ENCODE results near the gene ACTR5.

The ACTR5 gene

DNA sequence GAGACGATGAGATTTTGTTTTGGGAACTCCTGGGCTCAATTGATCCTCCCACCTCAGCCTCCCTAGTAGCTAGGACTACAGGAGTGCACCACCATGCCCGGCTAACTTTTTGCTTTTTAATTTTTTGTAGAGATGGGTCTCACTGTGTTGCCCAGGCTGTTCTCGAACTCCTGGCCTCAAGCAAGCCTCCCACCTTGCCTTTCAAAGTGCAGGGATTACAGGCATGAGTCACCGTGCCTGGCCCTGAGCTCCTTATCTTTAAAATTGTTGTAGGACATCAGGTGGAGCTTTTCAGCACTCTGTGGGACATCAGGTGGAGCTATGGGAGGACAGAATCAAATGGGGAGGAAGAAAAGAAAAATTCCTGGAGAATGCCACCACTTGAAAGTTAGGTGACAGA, 12.7 kb downstream of the ACTR5 start:
- H3K4me3 ChIP-seq (ENCODE audit: low read length), result no peak overlapping the region
- no peak for DNase-seq (ENCODE audit: low read depth, low spot score)

DNA sequence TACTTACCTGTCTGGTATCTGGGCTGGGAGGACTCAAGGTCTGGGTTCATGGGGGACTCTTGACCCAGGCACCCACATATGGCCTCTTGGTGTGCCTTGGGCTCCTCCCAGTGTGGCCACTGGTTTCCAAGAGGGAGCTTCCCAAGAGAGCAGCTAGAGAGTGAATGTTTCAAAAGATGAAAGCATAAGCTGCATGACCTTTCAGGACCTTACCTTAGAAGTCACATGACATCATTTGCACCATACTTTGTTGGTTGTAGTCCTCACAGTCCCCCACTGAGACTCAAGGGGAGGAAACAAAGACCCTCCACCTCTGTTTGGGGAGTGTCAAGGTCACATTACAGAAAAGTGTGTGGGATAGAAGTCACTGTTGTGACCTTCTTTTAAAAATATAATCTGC, 13.9 kb downstream of the ACTR5 start:
- no peak overlapping the region for H3K4me3 ChIP-seq (ENCODE audit: low read length)
- DNase-seq (ENCODE audit: low read depth, low spot score), result no peak

DNA sequence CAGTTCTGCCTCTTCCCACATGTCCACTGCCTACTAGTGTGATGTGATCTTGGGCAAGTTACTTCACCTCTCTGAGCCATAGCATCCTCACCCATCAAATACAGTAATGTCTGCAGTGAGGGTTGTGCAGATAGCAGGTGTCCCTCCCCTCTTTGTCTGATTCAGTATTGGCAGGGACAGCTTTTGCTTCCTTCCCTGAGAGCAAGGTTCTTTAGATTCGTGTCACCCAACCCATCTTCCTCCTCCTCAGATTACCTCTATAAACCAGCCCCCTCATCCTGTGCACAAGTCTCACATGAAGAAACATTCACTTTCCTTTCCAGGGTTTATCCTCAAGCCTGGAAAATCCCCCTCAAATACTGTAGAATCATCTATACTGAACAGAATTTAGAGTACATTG, 15.4 kb downstream of the ACTR5 start:
- H3K4me3 ChIP-seq (ENCODE audit: low read length), result no peak overlapping the region
- no peak for DNase-seq (ENCODE audit: low read depth, low spot score)

DNA sequence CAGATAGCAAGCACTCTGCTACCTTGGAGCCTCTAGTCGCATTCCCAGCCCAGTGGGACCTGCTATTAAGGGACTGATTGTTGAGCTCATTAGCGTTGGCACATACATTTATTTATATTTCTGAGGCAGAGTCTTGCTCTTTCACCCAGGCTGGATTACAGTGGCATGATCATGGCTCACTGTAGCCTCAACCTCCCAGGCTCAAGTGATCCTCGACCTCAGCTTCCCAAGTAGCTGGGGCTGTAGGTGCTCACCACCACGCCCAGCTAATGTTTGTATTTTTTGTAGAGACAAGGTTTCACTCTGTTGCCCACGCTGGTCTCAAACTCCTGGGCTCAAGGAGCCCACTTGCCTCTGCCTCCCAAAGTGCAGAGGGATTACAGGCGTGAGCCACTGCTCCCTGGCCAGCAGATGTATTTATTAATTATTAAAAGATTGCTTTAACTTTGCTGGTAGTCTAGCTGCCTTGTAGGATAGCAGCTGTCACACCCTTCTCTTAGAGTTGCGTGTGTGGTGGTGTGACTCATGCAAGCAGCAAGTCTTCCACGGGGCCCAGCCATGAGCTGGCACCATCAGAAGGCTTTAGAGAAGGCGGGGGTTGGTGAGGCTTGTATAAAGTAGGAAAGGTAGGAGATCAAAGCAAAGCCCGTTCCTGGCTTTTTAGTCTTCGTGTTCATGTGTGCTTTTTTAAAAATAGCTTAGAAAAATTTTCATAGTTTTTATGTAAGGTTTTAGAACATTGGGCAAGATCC, 16.5 kb downstream of the ACTR5 start:
- DNase-seq (ENCODE audit: low read depth, low spot score), result no peak
- H3K4me3 ChIP-seq (ENCODE audit: low read length), result no peak overlapping the region

DNA sequence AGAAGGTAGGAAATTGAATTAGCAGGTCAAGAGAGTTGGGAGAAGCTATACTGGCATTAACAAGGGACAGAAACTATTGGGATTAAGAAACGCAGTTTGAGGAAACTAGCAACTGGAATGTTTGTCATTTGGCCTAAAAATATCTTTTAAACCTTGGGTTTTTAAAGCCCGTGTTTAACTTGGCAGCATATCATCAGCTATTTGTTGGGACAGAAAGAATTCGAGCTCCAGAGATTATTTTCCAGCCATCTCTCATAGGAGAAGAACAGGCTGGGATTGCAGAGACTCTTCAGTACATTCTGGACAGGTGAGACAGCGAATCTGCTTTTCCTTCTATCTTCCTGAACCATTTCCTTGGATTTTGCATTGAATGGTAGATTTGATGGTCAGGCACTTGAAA, 17.8 kb downstream of the ACTR5 start:
- H3K4me3 ChIP-seq (ENCODE audit: low read length), result no peak overlapping the region
- no peak for DNase-seq (ENCODE audit: low read depth, low spot score)

DNA sequence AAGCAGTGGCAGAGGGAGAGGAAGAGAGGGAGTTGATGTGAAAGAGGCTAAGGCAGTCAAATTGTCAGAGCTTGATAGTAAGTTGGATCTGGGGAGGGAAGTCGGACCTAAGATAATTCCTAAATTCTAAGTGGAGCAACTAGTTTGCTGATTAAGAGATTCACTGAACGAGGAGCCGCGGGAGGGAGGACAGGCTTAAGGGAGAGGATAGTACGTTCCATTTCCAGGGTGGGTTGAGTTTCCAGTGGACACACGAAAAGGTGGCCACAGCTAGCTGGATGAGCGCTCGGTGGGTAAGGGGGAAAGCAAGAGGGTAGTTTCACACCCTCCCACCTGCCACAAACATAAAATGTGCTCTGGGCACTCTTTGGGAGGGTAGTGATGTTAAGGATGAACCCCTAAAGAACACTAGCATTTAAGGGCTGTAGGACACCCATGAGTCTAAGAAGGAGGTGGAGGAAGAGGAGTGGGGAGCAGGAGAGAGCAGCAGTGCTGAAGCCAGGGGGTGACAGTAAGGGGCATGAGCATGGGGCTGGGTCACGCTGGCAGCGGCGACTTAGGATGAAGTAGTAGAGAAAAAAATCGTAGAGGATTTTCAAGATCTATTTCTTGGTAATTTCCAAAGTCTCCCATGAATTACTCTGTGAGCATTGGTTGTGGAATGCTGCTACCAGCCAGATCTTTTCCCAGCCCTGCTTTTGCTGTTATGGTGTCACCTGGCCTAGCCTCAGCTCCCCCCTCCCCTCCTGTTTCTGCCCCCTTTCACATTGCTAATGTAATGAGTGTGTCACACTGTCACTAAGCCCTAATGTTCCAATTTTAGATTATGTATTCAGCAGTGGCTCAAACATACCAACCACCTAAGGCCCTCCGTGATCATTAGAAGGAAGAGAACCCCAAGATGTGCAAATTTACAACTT, 21.4 kb downstream of the ACTR5 start:
- DNase-seq (ENCODE audit: low read depth, low spot score), result no peak
- no peak overlapping the region for H3K4me3 ChIP-seq (ENCODE audit: low read length)

DNA sequence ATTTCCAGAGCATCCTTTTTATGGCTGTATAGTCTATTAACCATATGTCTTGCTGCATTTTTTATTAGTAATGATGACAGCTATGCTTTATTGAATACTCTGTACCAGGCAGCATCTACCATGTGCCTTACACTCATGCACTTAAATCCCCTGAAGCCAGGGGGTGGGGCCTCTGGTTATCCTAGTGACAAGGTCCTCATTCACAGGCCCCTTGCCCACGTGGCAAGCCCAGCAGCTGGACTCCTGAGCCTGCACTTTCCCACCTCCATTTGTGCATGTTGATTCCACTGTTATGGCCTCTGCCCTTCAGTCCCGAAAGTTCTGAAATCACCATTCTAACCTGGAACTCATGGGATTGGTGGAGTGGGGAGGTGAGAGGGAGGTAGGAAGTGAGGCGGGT, 22.3 kb downstream of the ACTR5 start:
- no peak overlapping the region for H3K4me3 ChIP-seq (ENCODE audit: low read length)
- DNase-seq (ENCODE audit: low read depth, low spot score), result no peak

DNA sequence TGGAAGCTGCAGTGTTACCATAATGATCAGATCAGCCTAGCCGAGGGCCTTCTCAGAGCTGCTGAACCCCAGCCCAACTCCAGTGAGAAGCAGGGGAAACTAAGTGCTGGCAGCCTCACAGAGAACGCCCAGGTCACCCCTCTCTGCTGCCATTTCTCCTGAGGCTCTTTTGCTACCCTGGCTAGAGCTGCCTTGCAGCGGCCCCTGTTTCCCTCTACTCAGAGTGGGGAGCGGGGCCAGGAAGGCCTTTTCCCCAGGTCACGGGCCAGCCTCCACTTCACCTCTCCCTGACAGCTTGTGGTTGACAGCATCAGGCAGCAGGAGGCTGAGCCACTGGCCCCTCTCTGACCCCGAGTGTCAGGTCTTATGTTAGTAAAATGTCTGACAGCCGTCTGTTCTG, 22.7 kb downstream of the ACTR5 start:
- no peak for DNase-seq (ENCODE audit: low read depth, low spot score)
- no peak overlapping the region for H3K4me3 ChIP-seq (ENCODE audit: low read length)

DNA sequence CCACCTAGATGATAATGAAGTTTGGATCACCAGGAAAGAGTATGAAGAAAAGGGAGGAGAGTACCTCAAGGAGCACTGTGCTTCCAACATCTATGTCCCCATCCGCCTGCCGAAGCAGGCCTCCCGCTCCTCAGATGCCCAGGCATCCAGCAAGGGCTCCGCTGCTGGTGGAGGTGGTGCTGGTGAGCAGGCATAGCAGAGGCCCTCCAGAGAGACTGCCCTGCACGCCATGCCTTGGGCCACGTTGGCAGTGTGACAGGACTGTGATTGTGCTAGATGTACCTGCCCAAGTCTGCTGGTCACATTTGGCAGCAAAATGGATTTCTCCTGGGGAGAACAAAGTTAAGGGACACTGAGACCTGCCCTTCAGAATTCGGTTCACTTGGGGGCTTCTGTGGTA, 23.4 kb downstream of the ACTR5 start:
- no peak overlapping the region for H3K4me3 ChIP-seq (ENCODE audit: low read length)
- DNase-seq (ENCODE audit: low read depth, low spot score), result no peak

DNA sequence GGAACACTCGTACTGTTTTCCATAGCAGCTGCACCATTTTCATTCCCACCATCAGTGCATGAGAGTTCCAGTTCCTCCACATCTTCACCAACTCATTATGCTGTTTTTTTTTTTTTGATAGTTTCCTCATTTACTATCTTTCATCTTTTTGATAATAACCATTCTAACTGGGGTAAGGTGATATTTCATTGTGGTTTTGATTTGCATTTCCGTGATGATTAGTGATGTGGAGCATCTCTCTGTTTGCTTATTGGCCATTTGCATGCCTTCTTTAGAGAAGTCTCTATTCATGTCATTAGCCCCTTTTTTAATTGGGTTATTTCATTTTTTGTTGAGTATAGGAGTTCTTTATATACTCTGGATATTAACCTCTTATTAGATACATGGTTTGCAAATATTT, 25.9 kb downstream of the ACTR5 start:
- DNase-seq (ENCODE audit: low read depth, low spot score), result no peak

DNA sequence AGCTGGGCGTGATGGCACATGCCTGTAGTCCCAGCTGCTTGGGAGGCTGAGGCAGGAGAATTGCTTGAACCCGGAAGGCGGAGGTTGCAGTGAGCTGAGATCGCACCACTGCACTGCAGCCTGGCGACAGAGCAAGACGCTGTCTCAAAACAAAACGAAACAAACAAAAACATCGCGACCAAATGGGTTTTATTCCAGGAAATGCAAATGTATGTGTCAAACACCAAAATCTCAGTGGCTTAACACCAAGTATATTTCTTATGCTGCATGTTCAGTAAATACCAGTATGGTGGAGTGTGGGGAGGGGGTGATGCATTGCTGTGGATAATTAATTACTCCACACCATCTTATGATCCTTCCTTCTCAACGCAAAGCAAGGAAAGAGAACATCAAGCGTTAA, 28.1 kb downstream of the ACTR5 start:
- H3K4me3 ChIP-seq (ENCODE audit: low read length), result no peak overlapping the region
- no peak for DNase-seq (ENCODE audit: low read depth, low spot score)

More for the DNA sequence above, 25.9 kb downstream of the ACTR5 start:
- no peak overlapping the region for H3K4me3 ChIP-seq (ENCODE audit: low read length)

DNA sequence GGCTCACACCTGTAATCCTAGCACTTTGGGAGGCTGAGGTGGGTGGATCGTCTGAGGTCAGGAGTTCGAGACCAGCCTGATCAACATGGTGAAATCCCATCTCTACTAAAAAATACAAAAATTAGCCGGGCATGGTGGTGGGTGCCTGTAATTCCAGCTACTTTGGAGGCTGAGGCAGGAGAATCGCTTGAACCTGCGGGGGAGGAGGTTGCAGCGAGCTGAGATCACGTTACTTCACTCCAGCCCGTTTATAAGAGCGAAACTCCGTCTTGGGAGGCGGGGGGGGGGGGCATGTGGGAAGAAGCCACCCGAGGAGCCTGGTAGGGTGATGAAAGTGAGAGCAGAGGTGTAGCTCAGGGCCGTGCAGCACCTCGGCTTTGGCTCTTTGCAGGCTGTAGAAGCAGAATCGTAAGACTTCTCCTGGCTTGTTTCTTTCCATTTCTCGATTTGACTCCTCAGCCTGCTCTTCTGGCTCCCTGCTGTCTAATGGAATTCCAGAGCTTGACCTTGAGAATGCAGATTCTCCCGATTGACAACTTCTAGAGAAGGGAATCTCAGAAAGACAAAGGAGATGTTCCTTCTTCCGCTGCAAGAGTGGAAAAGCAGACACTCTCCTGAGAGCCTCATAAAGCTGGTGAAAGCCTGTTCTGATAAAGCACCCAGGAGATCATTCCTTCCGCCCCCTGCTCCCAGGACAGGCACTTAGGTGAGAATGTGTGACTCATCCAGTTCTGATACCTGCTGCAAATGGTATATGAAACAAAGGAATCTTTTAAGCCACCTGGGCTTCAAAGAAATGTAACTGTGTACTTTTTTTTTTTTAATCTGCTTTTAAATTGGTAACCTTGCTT, 31.2 kb downstream of the ACTR5 start:
- no peak overlapping the region for H3K4me3 ChIP-seq (ENCODE audit: low read length)
- DNase-seq (ENCODE audit: low read depth, low spot score), result no peak

DNA sequence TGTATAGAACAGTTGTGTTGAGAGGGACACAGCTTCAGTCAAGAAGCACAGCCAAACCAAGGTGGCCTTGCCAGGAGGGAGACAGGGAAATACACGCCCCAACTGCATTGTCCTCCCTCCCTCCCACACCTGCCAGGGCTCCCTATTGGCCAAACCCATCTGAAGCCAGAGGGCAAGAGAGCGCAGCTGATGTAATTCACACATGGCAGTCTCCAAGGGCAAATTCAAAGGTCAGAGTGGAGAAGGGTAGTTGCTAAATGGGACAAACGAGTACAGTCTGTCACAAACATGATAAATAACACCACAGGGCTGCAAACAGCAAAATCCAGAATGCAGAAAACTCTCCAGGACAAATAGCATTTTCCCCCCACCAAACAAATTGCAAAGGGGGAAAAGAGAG, 34.0 kb downstream of the ACTR5 start:
- DNase-seq (ENCODE audit: low read depth, low spot score), result no peak

DNA sequence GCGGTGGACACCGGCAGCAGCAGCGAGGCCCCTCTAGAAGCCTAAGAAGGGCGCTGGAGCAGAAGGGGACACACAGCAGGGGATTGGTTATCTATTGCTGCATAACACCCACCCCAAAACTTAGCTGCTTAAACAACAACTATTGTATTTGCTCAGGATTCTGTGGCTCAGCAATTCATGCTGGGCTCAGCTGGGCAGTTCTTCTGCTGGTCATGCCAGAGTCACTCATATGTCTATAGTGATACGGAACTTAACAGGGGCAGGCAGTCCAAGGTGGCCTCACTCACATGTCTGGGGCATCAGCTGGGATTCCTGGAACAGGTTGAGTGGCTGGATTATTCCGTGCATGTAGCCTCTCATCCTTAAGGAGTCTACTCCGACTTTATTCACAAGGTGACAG, 39.6 kb downstream of the ACTR5 start:
- DNase-seq (ENCODE audit: low read depth, low spot score), result no peak
- no peak overlapping the region for H3K4me3 ChIP-seq (ENCODE audit: low read length)

More for the DNA sequence above, 34.0 kb downstream of the ACTR5 start:
- no peak overlapping the region for H3K4me3 ChIP-seq (ENCODE audit: low read length)

DNA sequence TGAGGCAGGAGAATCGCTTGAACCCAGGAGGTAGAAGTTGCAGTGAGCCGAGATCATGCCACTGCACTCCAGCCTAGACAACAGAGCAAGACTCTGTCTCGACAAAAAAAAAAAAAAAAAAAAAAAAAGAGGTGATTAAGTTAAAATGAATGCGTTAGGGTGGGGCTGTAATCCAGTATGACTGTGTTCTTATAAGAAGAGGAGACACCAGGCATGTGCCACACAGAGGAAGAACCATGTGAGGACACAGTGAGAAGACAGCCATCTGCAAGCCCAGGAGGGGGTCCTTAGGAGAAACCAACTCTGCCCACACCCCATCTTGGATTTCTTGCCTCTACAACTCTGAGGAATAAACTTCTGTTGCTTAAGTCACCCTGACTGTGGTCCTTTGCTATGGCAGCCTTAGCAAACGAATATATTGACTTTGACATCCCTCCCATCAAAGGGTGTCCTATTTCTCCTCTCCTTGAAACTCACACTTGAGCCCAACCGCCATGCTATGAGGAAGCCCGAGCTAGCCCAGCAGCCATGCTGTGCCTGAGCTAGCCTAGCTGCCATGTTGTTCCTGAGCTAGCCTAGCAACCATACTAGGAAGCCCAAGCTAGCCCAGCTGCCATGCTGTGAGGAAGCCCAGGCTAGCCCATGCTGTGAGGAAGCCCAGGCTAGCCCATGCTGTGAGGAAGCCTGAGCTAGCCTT, 41.4 kb downstream of the ACTR5 start:
- DNase-seq (ENCODE audit: low read depth, low spot score), result no peak
- no peak overlapping the region for H3K4me3 ChIP-seq (ENCODE audit: low read length)

DNA sequence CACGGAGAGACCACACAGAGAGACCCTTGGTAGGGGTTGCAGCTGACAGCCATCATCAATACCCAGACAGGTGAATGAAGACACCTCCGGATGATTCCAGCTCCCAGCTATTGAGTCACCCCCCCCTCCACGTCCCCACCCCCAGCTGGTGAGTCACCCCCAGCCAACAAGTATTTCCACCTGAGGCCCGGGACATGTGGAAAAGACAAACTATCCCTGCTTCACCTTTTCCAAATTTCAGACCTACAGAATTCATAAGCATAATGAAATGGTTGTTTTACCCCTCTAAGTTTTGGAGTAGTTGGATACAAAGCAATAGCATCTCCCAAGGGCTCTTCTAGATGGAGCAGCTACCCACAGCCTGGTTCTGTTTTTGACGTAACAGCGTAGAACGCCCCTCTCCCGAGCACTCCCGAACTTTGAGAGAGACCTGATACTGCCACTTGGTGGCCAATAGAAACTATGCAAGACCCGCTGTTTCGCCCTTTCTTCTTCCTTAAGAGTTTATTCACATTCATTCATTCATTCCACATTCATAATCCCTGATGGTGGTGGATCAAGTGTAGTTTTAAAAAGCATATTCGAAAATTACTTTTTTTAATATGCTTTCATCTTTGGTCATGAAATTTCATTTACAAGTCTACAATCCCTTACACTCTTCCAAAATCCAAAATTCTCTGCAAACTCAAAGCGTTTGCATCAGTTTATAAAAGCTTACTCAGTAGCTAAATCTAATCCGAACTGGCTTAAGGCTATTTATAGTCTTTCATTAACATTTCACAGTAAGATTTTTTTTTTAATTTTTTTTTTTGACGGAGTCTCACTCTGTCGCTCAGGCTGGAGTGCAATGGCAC, 42.2 kb downstream of the ACTR5 start:
- no peak overlapping the region for H3K4me3 ChIP-seq (ENCODE audit: low read length)
- no peak for DNase-seq (ENCODE audit: low read depth, low spot score)

DNA sequence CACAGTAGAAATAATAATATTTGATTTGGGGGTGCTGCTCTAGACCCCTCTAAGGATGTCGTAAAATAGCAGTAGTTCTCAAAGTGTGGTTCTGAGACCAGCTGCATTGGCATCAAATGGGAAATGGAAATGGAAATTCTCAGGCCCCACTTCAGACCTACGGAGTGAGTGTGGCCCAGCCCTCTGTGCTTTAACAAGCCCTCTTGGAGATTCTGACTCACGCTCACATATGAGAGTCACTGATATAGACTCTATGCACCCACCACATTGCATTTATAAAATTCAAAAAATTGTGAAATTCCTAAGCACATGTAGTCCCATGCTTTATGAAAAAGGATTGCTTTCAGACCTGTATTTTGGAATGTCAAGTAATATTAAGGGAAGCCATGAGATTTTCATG, 43.0 kb downstream of the ACTR5 start:
- H3K4me3 ChIP-seq (ENCODE audit: low read length), result no peak overlapping the region
- no peak for DNase-seq (ENCODE audit: low read depth, low spot score)

DNA sequence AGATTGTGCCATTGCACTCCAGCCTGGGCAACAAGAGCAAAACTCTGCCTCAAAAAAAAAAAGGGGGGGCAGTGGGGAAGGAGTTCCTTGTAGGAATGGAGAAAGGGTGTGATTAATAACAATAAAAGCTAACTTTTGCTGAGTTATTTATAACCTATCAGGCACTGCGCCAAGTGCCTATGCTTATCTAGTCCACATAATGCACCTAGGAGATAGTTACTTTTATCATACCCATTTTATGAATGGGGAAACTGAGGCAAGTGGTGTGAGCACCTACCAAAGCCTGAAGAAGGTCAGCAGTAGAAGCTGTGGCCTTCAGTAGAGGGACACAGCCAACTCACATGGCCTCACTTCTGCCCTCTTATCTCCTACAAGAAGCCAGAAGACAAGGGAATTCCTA, 43.7 kb downstream of the ACTR5 start:
- no peak overlapping the region for H3K4me3 ChIP-seq (ENCODE audit: low read length)
- DNase-seq (ENCODE audit: low read depth, low spot score), result no peak
